Coronary artery (tissue), 2 donors: ENCODE measurements around the gene PGS1.
A peak's percentile ranks its signal among the peaks of the same experiment; 100 is the strongest.

Experiments
- DNase-seq: peaks from one replicate; pipeline ENCODE4 v3.0.0-alpha.2; 2017; ENCODE audit warnings: low spot score
- H3K27ac ChIP-seq, 2 donors: fragments of 200-600 bp; sonication (generic); one replicate each; pipeline ENCODE4 v1.5.1; 2016 to 2019
- H3K4me3 ChIP-seq: fragments of 200-600 bp; sonication (generic); 2 replicates; pipeline ENCODE4 v1.5.1; 2016; ENCODE audit warnings: mild to moderate bottlenecking, moderate library complexity
- CTCF ChIP-seq: fragments of 200-600 bp; sonication (generic); IDR thresholded peaks from one replicate; pipeline ENCODE4 v1.5.1; 2019; ENCODE audit warnings: antibody characterized with exemption

Gene PGS1

DNA sequence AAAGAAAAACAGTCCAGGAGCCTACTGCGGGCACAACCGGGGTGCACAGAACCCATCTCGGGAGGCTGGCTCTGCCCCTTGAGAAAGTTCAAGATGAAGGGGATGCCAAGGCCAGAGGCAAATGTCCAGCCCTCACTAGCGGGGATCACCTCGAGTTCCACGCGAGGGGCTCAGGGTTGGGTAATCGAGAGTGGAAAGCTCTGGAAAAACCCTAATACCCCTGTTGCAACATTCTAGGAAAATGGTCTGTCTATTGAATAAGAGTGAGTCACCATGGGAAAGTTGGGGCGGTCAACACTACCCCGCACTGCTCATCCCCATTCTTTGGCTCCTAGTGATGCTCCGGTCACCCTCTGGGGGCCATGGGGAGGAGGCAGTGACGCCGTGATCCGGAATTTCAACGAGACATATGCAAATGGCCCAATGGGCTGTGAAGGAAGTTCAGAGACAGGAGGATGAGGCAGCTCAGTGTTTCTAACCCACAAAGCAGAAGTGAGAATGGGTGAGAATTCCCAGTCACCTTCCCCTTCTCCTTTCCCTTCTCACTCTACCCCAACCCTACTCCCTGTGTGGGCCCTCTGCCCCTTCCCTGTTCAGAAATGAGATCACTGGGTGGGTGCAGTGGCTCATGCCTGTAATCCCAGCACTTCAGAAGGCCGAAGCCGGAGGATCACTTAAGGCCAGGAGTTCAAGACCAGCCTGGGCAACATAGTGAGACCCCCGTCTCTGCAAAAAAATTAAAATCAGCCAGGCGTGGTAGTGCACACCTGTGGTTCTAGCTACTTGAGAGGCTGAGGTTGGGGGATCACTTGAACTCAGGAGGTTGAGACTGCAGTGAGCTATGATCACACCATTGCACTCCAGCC, 41.0 kb upstream of the PGS1 start:
- Histone ChIP-seq H3K27ac (peak overlapping the region in 1 of 2 donors; percentile 37), H3K4me3 (no peak overlapping the region)
- DNase-seq, result peak; percentile 71
- TF ChIP-seq CTCF, result no peak

GRCh38 chr17:78338486-78339259, 39.8 kb upstream of the PGS1 start:
- Histone ChIP-seq H3K4me3 (no peak overlapping the region), H3K27ac (no peak overlapping the region)
- no peak for DNase-seq
- no peak for TF ChIP-seq CTCF

DNA sequence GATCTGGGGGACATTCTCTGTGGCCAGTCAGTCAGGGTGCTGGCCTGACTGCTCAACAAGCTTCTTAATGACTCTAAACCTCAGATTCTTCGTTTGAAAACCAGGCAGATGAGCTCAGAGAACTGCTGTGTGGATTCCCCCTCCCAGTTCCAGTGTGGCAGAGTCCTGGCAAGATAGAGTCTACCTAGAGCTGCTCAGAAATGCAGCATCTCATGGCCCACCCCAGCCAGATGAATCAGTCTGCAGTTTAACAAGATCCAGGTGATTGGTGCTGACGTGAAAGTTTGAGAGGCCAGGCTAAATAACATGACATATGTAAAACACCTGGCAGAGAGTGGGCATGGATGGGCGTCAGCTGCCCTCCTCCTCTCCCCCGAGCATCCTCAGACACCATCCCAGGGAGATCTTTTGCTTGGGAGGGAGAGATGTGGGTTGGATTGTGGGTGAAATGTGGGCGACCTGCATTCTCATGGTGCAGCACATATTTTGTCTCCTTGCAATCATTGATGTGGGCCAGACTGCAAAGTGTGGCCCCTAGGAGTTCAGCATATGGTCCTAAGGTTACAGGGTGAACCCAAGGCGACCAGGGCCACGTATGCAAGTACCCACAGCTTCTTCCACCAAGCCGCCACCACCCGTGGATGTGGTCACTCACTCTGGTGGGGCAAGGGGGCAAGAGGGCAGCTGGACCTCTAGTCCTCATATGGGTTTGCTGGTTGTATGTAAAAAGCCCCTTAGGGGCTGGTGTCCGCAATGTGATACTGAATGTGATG, 38.1 kb upstream of the PGS1 start:
- TF ChIP-seq CTCF, result no peak
- DNase-seq, result no peak
- Histone ChIP-seq H3K4me3 (no peak overlapping the region), H3K27ac (peak overlapping the region in 1 of 2 donors; percentile 96)

GRCh38 chr17:78341559-78342448, 36.6 kb upstream of the PGS1 start:
- H3K27ac ChIP-seq, result peak overlapping the region; percentile 96 to 97
- H3K4me3 ChIP-seq, result peak overlapping the region; percentile 69
- no peak for TF ChIP-seq CTCF
- DNase-seq, result peak; percentile 91

DNA sequence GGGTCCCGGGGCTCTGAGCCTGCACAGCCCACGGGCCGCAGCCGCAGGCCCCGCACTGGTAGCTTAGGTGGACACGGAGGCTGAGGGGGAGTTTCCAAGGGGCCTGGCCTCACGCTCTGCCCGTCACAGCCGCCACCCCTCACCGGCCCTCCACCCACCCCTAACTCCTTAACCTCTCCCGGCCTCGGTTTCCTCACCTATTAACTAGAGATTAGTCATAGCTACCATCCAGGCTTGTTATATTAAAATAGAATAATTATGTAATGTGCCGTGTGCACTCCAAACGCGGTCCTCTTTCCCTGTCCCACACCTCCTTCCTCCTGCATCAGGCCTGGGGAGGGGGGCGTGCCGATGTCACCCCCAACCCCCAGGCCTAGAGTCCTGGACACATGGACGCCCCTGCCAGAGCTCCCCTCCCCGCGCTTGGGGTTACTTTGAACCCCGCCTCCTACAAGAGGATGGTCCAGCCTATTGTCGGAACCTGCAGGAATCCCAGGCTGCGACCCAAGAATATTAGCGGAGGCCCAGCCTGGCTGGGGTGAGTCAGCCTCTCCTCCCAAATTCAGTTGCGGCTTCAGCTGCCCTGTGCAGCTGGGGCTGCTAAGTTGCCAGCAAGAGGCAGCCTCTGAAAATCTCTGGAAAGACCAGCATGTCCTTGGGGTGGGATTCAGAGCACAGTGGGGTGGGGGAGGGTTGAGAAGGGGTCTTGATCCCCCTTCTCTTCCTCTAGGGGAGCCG, 35.8 kb upstream of the PGS1 start:
- TF ChIP-seq CTCF, result no peak
- Histone ChIP-seq H3K4me3 (peak overlapping the region; percentile 69), H3K27ac (peak overlapping the region; percentile 96 to 97)
- peak; percentile 94 for DNase-seq
